Fibroblast of the conjunctiva (primary cell): ENCODE data around the gene TEX101.

Source experiments
- DNase-seq: peaks from one replicate; pipeline ENCODE4 v3.0.0-alpha.2; 2010; ENCODE audit warnings: low read depth

TEX101 gene

GRCh38 chr19:43447655-43448054 is 33.0 kb downstream of the TEX101 start:
- DNase-seq, result no peak

DNA sequence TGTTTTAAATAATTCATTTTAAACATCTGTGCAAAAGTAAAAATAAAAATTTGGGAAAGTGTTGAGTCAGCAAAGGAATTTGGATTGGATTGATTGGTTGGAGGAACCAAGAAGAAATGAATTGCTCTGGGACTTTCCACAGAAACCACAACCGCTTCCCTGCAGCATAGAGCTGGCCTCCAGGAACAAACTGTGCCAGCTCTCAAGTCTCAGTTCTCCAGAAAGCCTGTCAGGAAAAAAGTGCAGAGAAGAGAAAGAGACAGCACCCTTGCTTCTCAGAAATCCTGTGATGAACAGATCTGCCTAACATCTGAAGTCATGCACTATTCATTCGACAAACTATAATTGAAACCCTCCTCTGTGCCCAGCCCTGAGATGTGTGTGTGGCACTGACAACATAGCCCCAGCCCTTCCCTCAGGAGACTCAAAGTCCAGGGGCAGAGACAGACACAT is 35.9 kb downstream of the TEX101 start:
- DNase-seq, result no peak

DNA sequence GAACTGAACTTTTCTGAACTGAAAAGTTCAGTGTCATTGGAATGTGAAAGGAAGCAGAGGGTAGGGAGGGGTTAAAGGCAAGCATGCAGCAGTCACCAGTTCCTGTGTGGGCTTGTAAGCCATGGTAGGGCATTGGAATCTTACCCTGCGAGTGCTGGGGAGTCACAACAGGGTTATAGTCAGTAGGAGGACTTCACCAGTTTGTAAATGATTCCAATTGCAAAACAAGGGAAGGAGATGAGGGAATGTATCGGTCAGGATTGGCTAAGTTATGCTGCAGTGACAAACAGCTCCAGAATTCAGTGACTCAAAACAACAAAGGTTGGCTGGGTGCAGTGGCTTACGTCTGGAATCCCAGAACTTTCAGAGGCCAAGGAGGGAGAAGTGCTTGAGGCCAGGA is 37.9 kb downstream of the TEX101 start:
- DNase-seq, result no peak

DNA sequence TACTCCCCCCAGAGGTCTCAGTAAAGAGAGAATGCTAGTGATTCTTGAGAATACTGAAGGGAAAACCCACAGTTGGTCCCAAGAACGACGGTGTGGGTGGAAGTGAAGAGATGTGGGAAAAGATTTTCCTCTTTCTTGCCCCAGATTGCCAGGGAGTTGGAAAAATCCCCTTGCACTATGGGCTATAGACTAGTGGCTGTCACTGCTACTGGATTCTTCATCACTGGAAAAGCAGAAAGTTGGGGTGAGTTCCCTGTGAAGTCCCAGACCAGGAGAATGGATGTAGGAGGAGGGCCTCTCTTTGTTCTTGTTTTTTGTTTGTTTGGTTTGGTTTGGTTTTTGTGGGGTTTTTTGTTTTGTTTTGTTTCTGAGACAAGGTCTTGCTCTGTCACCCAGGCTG is 39.3 kb downstream of the TEX101 start:
- DNase-seq, result no peak

DNA sequence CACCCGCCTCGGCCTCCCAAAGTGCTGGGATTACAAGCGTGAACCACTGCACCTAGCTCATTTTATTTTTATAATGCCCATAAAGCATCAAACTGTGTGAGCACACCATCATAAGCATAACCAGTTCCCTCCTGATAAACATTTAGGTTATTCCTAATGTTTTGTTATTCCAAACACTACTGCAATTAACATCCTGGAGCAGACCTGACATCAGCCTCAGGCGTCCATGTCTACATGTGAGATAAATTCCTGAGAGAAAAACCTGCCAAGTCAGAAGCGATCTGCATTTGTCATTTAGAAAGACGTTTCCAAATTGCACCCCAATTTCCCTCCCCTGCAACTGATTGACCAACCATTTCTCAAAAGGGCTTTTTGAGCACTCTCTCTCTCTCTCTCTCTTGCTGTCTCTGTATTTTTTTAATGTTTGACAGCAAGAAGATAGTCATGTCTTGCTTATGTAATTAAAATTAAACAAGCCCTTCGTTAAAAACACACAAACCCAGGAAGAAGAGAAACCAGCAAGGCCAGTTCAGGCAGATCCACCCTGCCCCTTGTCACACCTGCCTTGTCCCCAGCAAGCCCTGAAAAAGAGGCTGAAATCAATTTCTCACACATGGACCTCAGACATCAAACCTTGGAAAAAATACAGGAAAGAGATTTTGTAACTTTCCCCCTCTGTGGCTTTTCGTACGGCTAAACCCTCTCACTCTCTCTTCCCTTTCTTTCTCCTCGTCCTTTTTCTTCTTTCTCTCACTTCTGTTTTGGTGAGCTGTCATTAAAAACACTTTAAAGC is 40.8 kb downstream of the TEX101 start:
- DNase-seq, result no peak

GRCh38 chr19:43457809-43458208 is 43.1 kb downstream of the TEX101 start:
- no peak for DNase-seq

DNA sequence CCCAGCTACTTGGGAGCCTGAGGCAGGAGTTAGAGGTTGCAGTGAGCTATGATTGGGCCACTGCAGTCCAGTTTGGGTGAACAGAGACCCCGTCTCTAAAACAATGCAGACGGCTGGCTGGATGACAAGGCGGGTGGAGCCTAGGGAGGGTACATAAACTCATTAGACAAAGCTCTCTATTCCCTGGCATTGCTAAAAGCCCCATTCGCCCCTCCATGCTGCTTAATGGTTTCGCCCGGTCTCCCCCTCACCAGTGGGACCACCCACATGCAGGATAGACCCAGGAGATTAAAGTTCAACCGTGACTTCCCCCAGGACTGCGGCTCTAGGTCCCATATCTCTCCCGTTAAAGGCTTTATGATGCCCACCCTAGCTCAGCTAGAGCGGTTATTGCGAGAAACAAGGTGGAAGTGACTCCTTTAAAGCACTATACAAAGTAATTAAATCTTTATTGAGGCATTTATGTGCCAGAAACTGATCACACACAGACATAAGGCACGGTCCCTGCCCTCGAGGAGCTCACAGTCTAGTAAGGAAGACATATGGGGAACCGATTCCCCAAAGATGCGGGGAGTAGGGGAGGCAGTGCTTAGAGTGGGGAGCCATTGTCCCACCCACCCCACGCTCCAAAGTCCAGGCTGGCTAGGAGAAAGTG is 45.8 kb downstream of the TEX101 start:
- DNase-seq, result no peak

GRCh38 chr19:43461303-43461702 is 46.6 kb downstream of the TEX101 start:
- DNase-seq, result no peak

DNA sequence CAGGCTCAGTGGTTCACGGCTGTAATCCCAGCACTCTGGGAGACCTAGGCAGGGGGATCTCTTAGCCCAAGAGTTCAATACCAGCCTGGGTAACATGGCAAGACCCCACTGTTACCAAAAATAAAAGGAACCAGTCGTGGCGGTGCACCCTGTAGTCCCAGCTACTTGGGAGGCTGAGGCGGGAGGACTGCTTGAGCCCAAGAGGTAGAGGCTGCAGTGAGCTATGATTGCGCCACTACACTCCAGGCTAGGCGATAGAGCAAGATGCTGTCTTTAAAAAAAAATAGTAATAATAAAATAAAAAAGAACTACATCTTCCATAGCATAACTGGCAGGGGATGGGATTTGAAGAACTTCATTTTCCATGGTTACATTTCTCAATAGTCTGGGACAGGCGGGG is 47.7 kb downstream of the TEX101 start:
- no peak for DNase-seq

DNA sequence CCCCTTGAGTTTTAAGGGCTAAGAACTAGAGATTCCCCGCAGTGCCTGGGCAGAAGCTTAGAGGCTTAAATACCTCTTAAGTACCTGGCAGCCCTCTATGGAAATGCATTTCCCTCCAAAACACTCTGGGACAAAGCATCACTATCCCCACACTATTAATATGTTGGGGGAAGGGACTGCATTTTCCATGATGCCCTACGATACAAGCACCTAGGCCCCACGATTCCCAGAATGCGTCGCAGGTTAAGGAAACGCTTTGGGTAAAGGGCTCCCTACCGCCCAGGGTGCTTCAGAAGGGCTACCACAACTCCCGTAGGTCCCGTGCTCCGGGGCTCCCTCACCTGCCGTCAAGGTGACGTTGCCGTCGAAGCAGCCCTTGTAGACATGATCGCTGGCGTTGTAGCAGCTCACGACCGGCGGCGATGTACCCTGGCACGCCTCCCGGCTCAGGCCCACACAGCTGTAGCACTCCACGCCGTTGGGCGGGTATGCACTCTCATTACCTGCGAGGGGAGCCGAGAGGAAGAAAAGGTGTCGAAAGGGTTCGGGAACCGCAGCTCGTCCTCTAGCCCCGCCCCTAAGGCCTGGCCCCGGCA is 48.2 kb downstream of the TEX101 start:
- no peak for DNase-seq

DNA sequence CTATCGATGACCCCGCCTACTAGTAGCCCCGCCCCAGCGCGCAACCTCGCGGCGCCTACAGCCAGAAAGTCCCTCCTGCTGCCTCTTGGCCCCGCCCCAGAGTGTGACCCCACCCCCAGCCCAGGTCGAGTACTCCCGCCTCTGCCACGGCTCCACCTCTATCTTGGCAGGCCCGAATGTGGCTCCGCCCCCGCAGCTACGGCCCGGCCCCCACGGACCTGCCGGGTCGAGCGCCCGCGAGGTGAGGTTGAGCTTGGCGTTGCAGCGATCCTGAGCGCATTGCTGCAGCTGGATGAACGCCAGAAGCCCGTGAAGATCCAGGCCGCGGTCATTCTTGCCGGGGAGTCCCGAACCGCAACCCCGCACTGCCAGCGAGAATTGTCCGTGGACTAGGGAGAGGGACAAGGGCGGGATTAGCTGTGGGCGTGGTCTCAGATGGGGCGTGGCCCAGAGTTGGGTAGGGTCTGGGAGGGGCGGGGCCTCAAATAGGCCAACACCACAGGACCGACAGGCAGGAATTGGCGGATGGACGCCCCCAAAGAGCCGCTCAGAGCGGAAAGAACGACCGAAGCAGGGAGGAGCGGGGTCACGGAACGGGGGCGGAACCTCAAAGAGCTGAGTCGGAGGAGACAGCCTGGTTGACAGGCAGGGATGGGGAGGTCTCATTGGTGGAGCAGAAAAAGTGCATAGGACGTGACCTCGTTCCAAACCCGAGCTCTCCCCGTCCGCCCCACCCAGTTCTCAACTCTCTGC is 48.9 kb downstream of the TEX101 start:
- peak; percentile 81 for DNase-seq

DNA sequence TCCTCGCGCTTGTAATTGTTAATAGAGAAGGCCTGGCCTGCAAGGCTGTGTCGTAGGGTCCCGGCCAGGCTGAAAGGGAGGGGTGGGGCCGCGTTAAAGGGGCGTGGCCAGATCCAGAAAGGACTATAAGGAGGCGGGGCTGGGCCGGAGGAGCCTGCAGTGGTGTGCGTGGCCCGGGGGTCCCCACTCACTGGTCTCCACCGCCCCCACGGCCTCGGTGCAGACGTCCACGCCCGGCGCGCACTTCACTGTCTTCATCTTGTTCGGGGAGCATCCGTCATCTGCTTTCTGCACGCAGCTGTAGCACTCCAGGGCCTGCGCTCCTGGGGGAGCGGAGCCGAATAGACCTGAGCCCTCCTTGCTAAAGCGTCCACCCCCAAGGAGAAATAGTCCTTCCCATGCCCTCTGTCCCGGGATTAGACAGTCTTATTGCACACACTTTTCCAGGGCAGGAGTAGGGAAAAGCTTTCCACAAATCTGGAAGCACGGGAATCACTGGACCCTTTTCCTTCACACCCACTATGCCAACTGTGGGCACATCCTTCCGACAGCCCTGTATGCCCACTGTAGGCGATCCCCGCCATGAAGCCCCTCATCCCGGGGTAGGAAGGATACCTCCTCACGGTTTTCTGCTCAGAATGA is 49.6 kb downstream of the TEX101 start:
- DNase-seq, result no peak

DNA sequence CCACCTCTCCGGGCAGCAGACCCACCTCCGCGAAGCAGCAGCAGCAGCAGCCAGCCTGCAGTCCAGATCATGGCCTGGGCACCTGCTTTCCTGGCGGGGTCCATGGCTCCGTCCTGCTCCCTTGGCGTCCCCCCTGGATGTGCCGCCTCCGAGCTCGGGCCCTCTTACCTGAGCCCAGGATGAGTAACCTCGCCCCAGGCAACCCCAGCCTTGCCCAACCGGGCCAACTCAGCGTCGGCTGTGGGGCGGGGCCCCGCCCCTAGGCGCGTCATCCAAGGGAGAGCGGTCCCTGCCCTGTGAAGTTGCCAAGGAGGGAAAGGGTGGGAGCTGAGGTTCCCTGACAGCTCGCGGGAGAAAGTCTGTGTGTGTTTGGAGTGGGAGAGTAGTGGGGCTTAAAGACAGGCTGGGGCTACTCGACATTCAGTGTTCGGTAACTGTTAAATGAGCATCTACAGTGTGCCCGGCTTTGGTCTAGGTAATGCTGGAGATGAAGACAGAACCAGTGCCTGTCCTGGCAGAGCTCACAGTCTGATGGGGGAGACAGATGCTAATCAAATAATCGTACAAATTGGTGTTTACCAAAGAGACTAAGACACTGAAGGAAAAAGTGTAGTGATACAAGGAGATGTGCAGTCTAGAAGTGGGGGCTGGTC is 50.9 kb downstream of the TEX101 start, which contains the start of gene LYPD3:
LYPD3 (minus strand) TSS at position 141 of the 653 bp plus-strand sequence; CDS start at position 104, 37 bp downstream.
- no peak for DNase-seq

DNA sequence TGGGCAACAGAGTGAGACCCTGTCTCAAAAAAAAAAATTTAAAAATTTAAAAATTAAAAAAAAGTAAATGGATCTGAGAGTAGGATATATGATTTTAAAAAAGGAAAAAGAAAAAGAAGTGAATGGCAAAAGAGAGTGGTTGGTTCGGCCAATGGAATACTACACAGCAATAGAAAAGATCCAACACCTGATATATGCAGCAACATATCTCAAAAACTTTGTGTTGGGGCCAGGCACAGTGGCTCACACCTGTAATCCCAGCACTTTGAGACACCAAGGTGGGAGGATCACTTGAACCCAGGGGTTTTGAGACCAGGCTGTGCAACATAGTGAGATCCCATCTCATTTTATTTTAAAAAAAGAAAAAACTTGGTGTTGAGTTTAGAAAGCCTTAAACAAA is 52.1 kb downstream of the TEX101 start:
- DNase-seq, result no peak

- DNase-seq, result no peak
These were observed 52.6 kb downstream of the TEX101 start for GRCh38 chr19:43467276-43467675.

DNA sequence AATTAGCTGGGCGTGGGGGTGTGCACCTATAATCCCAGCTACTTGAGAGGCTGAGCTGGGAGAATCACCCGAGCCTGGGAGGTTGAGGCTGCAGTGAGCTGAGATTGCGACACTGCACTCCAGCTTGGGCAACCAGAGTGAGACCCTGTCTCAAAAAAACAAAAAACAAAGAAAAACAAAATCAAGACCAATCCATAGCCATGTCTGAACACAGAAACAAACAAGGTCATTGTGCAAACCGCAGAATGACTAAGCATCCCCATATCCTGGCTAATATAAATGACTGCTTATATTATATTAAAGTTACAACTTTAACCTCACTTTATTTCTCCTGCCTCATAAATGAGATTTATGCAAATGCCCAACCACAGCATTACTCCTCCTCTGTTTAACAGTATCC is 53.0 kb downstream of the TEX101 start:
- no peak for DNase-seq
